K562 (cell line): ENCODE measurements around the gene CCDC116. TPM values are rescaled to one million over a fixed set of nuclear protein-coding genes. Genes with fewer than 3 reads are reported as not detected.

Source experiments
- CXXC5 ChIP-seq: fragments of 250-450 bp; sonication (Bioruptor Pico); IDR thresholded peaks from 2 replicates; pipeline ENCODE4 v1.8.0; 2022; ENCODE audit warnings: inconsistent platforms, mild to moderate bottlenecking, moderate library complexity
- DACH1 ChIP-seq: fragments of 450-650 bp; IDR thresholded peaks from 2 replicates; pipeline ENCODE4 v1.6.1; 2018; ENCODE audit not compliant: partially characterized antibody
- HDGF ChIP-seq: fragments of 450-650 bp; IDR thresholded peaks from 2 replicates; pipeline ENCODE4 v1.6.1; 2016
- ILK ChIP-seq: fragments of 450-650 bp; IDR thresholded peaks from 2 replicates; pipeline ENCODE4 v1.6.1; 2016; ENCODE audit warnings: missing genetic modification characterization, low read depth, mild to moderate bottlenecking, missing compliant biosample characterization, moderate library complexity, borderline replicate concordance
- KAT7 ChIP-seq: sonication (generic); formaldehyde crosslinking; IDR thresholded peaks from 2 replicates; pipeline ENCODE4 v1.8.0; 2022; ENCODE audit warnings: missing genetic modification reagents, mild to moderate bottlenecking, borderline replicate concordance
- MAFF ChIP-seq: IDR thresholded peaks from 2 replicates; pipeline ENCODE4 v1.6.1; 2012; ENCODE audit warnings: low read length, improper control_type of control experiment
- NFIC ChIP-seq: fragments of 450-650 bp; IDR thresholded peaks from 2 replicates; pipeline ENCODE4 v1.6.1; 2017; ENCODE audit warnings: mild to moderate bottlenecking, inconsistent platforms
- POLR2A ChIP-seq: fragments of 450-650 bp; conservative IDR thresholded peaks from 2 replicates; pipeline ENCODE4 v1.6.1; 2016
- YY1 ChIP-seq, 3 experiments: IDR thresholded peaks; 2 replicates each; pipeline ENCODE4 v1.6.1; 2011; ENCODE audit warnings: low read length in 2 of 3, mild to moderate bottlenecking in 2 of 3, moderate library complexity in 2 of 3, borderline replicate concordance in 1 of 3, control low read depth in 1 of 3, low read depth in 1 of 3; ENCODE audit not compliant: insufficient read depth in 3 of 3, insufficient replicate concordance in 2 of 3, control insufficient read depth in 1 of 3, insufficient read length in 1 of 3; ENCODE audit errors: extremely low read depth in 1 of 3
- ZBED1 ChIP-seq: IDR thresholded peaks from 2 replicates; pipeline ENCODE4 v1.6.1; 2014
- ZNF436 ChIP-seq: fragments of 250-450, 450-650 bp; sonication (Bioruptor Pico); formaldehyde crosslinking; IDR thresholded peaks from 2 replicates; pipeline ENCODE4 v1.7.0; 2020; ENCODE audit warnings: mild to moderate bottlenecking
- ZNF586 ChIP-seq: fragments of 450-650 bp; formaldehyde crosslinking; conservative IDR thresholded peaks from 2 replicates; pipeline ENCODE4 v1.4.0; 2020; ENCODE audit warnings: mild to moderate bottlenecking, moderate library complexity
- ZNF707 ChIP-seq: fragments of 250-450 bp; sonication (Bioruptor Pico); conservative IDR thresholded peaks from 2 replicates; pipeline ENCODE4 v1.8.0; 2022; ENCODE audit warnings: inconsistent platforms, mild to moderate bottlenecking, moderate library complexity
- ZNF717 ChIP-seq: fragments of 250-450 bp; sonication (Bioruptor Pico); IDR thresholded peaks from 2 replicates; pipeline ENCODE4 v1.5.0; 2021
- ZNF75A ChIP-seq: fragments of 450-650 bp; formaldehyde crosslinking; IDR thresholded peaks from 2 replicates; pipeline ENCODE4 v1.4.0; 2020; ENCODE audit warnings: mild to moderate bottlenecking
- polyA plus RNA-seq, 8 experiments: library from polyadenylated mRNA; depleted of rRNA in 4 of 8; stranded (reverse) in 5 of 8; unstranded in 3 of 8; fragments of >200 nt; fragmentation: Nextera tagmentation in 2 of 8; fragmentation: Illumina TruSeq in 1 of 8; extraction: Ambion mirVana in 2 of 8; extraction: Trizol in 1 of 8; gene quantifications; 2 replicates each; pipeline versions ENCODE4 v1.2.1 to v1.2.3, GENCODE V29; 2011 to 2014; ENCODE audit warnings: inconsistent platforms in 1 of 8, missing spikeins in 1 of 8
- total RNA-seq, 7 experiments: library from RNA; depleted of rRNA in 6 of 7; stranded (reverse); fragments of >200 nt in 6 of 7; fragmentation: Illumina TruSeq in 2 of 7; extraction: Trizol in 2 of 7; gene quantifications; 2 replicates each; pipeline versions ENCODE4 v1.2.1 to v1.2.3, GENCODE V29; 2011 to 2021; ENCODE audit warnings: low replicate concordance in 1 of 7
- TF ChIP-seq, protein P1 (sequence below): fragments of 250-450 bp; sonication (Bioruptor Pico); IDR thresholded peaks from 2 replicates; pipeline ENCODE4 v1.4.0; 2020
- TF ChIP-seq, protein P2 (sequence below), 3 experiments: IDR thresholded peaks in 2 of 3; conservative IDR thresholded peaks in 1 of 3; 2 replicates each; pipeline ENCODE4 v1.5.1; 2011 to 2012; ENCODE audit warnings: low read length in 3 of 3, mild to moderate bottlenecking in 3 of 3, control low read depth in 2 of 3, improper control_type of control experiment in 1 of 3, inconsistent platforms in 1 of 3, low read depth in 1 of 3, mixed read lengths in 1 of 3, moderate library complexity in 1 of 3; ENCODE audit not compliant: insufficient read depth in 2 of 3
- TF ChIP-seq, protein P3 (sequence below): fragments of 150-350 bp; conservative IDR thresholded peaks from 2 replicates; pipeline ENCODE4 v1.6.1; 2014; ENCODE audit warnings: low read length
- TF ChIP-seq, protein P4 (sequence below): fragments of 250-450 bp; sonication (Bioruptor Pico); IDR thresholded peaks from 2 replicates; pipeline ENCODE4 v1.8.0; 2021; ENCODE audit warnings: borderline replicate concordance, mild to moderate bottlenecking, moderate library complexity; ENCODE audit not compliant: poor library complexity, severe bottlenecking
- TF ChIP-seq, protein P5 (sequence below): sonication (generic); formaldehyde crosslinking; IDR thresholded peaks from 2 replicates; pipeline ENCODE4 v1.8.1; 2023; ENCODE audit warnings: mild to moderate bottlenecking, missing genetic modification reagents
- TF ChIP-seq, protein P6 (sequence below), 2 experiments: fragments of 450-650 bp in 1 of 2; sonication (generic) in 1 of 2; formaldehyde crosslinking; conservative IDR thresholded peaks; 2 replicates each; pipeline versions ENCODE4 v1.4.0 to v1.8.1; 2020 to 2022; ENCODE audit warnings: mild to moderate bottlenecking in 1 of 2, missing genetic modification reagents in 1 of 2

The CCDC116 gene
- total and polyA plus RNA-seq, 9 of the 15 experiments (the other 6 are each of a cell fraction or from before 2014, with no cell fraction given), result 1.6 to 11.3 (median 4.7) TPM

DNA sequence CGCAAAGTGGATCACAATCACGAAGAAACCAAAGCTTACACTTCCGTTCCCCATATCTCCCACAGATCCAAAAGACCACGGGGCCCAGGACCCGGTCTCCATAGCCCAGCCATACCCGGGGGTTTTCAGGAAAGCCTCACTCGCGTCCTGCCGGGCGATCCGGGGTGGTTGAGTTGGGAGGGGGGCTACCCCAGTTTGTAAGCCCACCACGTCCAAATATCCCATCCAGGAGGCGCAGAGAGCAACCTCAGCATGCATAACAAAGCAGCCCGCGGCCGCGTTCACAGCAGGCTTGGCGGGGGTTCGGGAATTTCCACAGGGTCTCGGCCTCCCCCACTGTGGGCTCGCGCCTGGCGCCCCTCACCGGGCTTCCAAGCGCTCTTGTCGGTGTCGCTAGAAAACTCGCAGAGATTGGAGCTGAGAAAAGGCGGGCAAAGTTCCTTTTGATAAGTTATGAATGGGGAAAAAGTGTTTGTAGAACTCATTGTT is 19.0 kb downstream of the CCDC116 start (continued):
- TF ChIP-seq ZNF75A (CRISPR knock-in tag) (no peak), MAFF (no peak; the same call in 1 of the 2 replicates), POLR2A (no peak), DACH1 (no peak), ZNF586 (no peak), ZBED1 (no peak), HDGF (no peak), ZNF717 (CRISPR knock-in tag) (no peak), ZNF436 (CRISPR knock-in tag) (no peak), ZNF707 (CRISPR knock-in tag) (no peak), ILK (tag) (no peak), NFIC (no peak), YY1 (IDR thresholded peaks at IDR 0.05; ENCODE audit: borderline replicate concordance in 1 of 3, control insufficient read depth in 1 of 3, extremely low read depth in 1 of 3, insufficient read depth in 3 of 3, insufficient read length in 1 of 3, insufficient replicate concordance in 2 of 3, low read depth in 1 of 3, low read length in 2 of 3) (peak in 1 of 3 experiments; percentile 7), CXXC5 (CRISPR knock-in tag) (no peak), KAT7 (CRISPR knock-in tag) (no peak)
- TF ChIP-seq, protein P1, sequence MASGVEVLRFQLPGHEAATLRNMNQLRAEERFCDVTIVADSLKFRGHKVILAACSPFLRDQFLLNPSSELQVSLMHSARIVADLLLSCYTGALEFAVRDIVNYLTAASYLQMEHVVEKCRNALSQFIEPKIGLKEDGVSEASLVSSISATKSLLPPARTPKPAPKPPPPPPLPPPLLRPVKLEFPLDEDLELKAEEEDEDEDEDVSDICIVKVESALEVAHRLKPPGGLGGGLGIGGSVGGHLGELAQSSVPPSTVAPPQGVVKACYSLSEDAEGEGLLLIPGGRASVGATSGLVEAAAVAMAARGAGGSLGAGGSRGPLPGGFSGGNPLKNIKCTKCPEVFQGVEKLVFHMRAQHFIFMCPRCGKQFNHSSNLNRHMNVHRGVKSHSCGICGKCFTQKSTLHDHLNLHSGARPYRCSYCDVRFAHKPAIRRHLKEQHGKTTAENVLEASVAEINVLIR (CRISPR knock-in tag), result no peak
- TF ChIP-seq, protein P2, sequence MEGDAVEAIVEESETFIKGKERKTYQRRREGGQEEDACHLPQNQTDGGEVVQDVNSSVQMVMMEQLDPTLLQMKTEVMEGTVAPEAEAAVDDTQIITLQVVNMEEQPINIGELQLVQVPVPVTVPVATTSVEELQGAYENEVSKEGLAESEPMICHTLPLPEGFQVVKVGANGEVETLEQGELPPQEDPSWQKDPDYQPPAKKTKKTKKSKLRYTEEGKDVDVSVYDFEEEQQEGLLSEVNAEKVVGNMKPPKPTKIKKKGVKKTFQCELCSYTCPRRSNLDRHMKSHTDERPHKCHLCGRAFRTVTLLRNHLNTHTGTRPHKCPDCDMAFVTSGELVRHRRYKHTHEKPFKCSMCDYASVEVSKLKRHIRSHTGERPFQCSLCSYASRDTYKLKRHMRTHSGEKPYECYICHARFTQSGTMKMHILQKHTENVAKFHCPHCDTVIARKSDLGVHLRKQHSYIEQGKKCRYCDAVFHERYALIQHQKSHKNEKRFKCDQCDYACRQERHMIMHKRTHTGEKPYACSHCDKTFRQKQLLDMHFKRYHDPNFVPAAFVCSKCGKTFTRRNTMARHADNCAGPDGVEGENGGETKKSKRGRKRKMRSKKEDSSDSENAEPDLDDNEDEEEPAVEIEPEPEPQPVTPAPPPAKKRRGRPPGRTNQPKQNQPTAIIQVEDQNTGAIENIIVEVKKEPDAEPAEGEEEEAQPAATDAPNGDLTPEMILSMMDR (IDR thresholded peaks at IDR 0.05 in 2 of 3, conservative IDR thresholded peaks at IDR 0.05 in 1 of 3; ENCODE audit: insufficient read depth in 2 of 3, low read depth in 1 of 3, low read length in 3 of 3), result peak in 1 of 3 experiments; percentile 14; a peak in 2 of 6 replicates
- TF ChIP-seq, protein P3, sequence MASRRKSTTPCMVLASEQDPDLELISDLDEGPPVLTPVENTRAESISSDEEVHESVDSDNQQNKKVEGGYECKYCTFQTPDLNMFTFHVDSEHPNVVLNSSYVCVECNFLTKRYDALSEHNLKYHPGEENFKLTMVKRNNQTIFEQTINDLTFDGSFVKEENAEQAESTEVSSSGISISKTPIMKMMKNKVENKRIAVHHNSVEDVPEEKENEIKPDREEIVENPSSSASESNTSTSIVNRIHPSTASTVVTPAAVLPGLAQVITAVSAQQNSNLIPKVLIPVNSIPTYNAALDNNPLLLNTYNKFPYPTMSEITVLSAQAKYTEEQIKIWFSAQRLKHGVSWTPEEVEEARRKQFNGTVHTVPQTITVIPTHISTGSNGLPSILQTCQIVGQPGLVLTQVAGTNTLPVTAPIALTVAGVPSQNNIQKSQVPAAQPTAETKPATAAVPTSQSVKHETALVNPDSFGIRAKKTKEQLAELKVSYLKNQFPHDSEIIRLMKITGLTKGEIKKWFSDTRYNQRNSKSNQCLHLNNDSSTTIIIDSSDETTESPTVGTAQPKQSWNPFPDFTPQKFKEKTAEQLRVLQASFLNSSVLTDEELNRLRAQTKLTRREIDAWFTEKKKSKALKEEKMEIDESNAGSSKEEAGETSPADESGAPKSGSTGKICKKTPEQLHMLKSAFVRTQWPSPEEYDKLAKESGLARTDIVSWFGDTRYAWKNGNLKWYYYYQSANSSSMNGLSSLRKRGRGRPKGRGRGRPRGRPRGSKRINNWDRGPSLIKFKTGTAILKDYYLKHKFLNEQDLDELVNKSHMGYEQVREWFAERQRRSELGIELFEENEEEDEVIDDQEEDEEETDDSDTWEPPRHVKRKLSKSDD, result 0 out of 2 replicates have a peak, but pooled peaks have one; percentile 49
- TF ChIP-seq, protein P4, sequence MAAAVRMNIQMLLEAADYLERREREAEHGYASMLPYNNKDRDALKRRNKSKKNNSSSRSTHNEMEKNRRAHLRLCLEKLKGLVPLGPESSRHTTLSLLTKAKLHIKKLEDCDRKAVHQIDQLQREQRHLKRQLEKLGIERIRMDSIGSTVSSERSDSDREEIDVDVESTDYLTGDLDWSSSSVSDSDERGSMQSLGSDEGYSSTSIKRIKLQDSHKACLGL (CRISPR knock-in tag), result no peak
- TF ChIP-seq, protein P5, sequence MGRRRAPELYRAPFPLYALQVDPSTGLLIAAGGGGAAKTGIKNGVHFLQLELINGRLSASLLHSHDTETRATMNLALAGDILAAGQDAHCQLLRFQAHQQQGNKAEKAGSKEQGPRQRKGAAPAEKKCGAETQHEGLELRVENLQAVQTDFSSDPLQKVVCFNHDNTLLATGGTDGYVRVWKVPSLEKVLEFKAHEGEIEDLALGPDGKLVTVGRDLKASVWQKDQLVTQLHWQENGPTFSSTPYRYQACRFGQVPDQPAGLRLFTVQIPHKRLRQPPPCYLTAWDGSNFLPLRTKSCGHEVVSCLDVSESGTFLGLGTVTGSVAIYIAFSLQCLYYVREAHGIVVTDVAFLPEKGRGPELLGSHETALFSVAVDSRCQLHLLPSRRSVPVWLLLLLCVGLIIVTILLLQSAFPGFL, result no peak
- TF ChIP-seq, protein P6, sequence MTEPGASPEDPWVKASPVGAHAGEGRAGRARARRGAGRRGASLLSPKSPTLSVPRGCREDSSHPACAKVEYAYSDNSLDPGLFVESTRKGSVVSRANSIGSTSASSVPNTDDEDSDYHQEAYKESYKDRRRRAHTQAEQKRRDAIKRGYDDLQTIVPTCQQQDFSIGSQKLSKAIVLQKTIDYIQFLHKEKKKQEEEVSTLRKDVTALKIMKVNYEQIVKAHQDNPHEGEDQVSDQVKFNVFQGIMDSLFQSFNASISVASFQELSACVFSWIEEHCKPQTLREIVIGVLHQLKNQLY (CRISPR knock-in tag; conservative IDR thresholded peaks at IDR 0.05), result peak in 1 of 2 experiments; percentile 92; a peak in 1 of 4 replicates
